Measurements from ENCODE around the gene SPDYC.

DNA sequence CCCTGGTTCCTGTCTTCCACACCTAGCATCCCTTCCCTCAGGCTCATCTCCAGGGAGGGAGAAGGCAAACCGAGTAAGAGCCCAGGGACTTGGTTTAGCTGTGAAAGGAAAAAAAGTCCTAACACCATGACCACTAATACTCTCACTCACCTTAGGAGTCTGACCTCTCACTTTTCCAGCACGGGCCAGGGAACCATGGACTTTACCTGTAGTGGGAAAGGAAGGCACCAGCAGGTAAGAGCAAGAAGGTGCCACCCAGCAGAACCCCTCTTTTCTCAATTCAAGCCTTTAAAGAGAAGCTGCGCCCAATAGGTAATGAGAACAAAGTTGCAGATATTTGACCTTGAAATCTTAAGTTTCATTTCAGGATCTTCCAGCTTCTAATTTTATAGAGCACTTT lies 49.2 kb upstream of the SPDYC start:
- TF ChIP-seq, protein P1, sequence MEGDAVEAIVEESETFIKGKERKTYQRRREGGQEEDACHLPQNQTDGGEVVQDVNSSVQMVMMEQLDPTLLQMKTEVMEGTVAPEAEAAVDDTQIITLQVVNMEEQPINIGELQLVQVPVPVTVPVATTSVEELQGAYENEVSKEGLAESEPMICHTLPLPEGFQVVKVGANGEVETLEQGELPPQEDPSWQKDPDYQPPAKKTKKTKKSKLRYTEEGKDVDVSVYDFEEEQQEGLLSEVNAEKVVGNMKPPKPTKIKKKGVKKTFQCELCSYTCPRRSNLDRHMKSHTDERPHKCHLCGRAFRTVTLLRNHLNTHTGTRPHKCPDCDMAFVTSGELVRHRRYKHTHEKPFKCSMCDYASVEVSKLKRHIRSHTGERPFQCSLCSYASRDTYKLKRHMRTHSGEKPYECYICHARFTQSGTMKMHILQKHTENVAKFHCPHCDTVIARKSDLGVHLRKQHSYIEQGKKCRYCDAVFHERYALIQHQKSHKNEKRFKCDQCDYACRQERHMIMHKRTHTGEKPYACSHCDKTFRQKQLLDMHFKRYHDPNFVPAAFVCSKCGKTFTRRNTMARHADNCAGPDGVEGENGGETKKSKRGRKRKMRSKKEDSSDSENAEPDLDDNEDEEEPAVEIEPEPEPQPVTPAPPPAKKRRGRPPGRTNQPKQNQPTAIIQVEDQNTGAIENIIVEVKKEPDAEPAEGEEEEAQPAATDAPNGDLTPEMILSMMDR (IDR thresholded peaks at IDR 0.05; ENCODE audit: insufficient read depth, low read length, poor library complexity, severe bottlenecking), result no peak
- TF ChIP-seq EZH2phosphoT487 (conservative IDR thresholded peaks at IDR 0.05; ENCODE audit: low read length), result no peak
